GM21717 (cell line): ENCODE results near the gene ARL4D.
"Not testable (repeated sequence)": the region's sequence is repeated elsewhere in the genome, so short reads cannot be mapped to it uniquely, and the experiment has no call there.

Experiments used
- ATAC-seq: cut with Tn5 transposase; IDR thresholded peaks from one replicate; pipeline ENCODE4 v1.9.1; 2021; ENCODE audit warnings: mild to moderate bottlenecking, moderate library complexity; ENCODE audit not compliant: unreplicated experiment

Gene ARL4D, protein sequence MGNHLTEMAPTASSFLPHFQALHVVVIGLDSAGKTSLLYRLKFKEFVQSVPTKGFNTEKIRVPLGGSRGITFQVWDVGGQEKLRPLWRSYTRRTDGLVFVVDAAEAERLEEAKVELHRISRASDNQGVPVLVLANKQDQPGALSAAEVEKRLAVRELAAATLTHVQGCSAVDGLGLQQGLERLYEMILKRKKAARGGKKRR

DNA sequence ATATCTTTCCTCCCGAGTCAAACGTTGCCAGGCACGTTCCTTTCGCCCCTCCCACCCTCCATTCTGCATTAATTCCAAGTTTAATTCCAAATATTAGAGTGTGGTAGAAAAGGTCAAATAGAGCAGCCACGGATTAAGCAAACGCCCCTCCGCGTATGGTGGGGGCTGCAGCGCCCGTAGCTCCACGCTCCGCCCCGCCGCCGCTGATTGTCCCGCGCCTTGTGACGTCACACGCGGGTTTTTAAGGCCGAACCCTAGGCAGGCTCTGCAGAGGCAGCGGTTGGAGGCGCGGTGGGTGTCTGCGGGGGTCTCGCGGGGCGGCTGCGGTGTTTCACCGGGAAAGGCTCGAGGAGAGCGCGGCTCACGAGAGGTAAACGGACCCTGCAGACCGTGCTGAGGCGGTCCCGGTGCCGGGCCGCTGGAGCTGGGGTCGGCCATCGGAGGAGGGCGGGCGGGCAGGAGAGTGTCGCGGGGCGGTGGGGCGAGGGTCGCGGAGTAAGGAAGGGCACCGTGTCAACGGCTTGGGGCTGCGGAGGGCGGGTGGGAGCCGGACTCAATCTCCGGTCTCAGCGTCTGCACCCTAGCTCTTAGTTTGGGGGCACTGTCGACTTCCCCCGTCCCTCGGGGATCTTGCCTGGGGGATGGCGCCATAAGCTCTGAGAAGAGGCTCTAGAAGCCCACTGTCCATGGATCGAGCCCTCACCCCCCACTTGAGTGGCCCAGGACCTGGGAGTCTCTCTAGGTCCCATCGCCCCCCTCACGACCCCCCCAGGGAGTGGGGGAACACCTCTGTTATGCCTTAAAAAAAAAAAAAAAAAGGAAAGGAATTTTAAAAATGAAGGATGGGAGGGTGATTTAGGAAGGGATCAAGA, at the start of gene ARL4D:
TSS of gene ARL4D (plus strand) at position 270 of the 872 bp plus-strand sequence. CDS start 740 bp downstream, outside the sequence.
- ATAC-seq, result peak; percentile 60

DNA sequence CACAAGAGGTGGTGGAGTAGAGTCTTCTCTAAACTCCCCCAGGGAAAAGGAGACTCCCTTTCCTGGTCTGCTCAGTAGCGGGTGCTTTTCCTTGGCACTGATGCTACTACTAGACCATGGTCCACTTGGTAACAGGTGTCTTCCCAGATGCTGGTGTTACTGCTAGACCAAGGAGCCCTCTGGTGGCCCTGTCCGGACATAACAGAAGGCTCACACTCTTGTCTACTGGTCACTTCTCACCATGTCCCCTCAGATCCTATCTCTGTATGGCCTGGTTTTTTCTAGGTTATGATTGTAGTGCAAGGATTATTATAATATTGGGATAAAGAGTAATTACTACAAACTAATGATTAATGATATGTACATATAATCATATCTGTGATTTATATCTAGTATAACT, 49.7 kb upstream of the ARL4D start:
- ATAC-seq, result no peak

DNA sequence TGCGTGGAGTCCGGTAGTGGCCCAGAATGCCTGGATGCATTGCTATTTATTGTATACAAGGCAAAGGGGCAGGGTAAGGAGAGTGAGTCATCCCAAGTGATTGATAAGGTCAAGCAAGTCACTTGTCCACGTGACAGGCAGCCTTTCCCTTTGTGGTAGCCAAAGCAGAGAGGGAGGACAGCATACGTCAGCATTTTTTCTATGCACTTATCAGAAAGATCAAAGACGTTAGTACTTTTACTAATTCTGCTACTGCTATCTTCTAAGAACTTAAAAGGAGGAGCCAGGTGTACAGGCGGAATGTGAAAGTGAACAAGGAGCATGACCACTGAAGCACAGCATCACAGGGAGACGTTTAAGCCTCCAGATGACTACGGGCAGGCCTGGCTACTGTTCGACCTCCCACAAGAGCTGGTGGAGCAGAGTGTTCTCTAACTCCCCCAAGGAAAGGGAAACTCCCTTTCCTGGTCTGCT, 47.9 kb upstream of the ARL4D start:
- no peak for ATAC-seq

DNA sequence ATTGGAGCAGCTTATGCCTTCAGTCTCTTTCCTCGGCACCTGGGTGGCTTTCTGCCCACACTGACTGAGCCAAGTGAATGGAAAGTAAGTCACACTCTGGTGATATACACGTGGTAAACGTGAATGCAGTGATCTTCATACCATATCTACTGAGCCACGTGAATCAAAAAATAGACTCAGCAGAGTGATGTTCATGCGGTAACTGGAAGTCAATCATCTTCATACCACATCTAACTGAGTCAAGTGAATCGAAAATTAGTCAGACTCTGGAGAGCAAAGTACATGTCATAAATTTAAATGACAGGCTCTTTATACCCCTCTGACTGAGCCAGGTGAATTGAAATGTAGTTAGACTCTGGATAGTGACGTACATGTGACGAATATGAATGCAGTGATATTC, 47.1 kb upstream of the ARL4D start:
- no peak for ATAC-seq

DNA sequence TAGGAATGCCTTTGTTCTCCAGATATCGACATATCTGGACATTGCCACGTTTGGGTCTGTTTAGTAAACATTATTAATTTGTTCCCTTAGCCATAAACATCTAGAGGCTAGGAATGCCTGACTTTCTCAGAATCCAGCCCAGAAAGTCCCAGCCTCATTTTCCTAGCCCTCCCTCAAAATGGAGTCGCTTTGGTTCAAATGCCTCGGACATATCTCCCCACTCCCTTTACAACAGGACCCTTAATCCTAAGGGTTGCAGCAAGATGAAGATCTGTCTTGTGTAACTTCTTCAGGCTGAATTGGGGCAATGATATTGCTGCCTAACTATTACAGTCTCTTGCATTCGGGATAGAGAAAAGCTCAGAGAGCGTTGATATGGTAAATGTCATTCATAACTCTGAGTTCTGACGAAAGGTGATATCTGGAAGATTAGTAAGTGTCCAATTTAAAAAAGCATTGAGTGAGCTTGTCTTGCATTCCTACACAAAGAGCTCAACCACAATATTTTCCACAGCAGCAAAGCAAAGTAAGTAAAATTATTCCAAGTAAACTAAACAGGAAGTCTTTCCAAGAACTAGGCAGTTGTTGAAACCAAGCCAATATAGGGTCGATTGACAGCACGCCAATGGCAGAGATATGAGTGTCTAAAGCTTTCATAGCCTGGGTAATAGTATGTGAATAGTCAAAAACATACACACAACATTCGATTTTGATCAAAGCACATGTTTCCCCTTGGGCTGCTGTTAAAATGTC, 46.0 kb upstream of the ARL4D start:
- ATAC-seq, result no peak

DNA sequence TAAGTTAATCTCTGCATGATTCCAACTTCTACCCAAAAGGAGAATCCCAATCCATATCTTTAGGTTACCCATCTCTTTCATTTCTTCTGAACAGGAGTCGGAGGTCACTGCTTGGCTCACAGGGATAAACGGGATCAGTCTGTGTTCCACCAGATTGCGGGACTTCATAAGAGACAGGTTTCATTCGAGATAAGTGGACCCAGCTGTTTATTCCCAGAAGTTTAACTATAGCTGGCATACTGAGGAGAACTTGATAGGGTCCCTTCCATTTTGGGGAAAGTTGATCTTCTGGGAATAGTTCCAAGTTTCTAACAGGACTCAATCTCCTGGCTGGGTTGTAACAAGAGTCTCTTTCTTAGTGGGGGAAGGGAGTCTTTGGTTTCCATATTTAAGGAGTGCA, 45.4 kb upstream of the ARL4D start:
- ATAC-seq, result no peak

DNA sequence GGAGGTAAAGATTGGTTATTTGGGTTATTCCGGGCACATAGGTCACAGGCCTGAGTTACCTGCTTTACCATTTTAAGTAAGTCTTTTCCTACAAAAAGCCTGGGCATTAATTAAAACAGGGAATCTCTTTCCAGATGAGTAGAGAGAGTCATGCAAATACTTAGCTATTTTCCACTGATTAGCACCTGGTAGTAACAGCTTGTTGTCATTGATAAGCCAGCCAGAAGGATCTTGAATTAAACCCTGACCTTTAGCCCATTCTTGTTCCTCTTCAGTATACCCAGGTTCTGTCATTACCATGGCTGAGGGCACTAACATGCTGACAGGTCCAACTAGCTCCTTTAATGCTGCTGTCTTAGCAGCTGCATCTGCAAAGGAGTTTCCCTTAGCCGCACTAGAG, 44.4 kb upstream of the ARL4D start:
- ATAC-seq, result no peak

DNA sequence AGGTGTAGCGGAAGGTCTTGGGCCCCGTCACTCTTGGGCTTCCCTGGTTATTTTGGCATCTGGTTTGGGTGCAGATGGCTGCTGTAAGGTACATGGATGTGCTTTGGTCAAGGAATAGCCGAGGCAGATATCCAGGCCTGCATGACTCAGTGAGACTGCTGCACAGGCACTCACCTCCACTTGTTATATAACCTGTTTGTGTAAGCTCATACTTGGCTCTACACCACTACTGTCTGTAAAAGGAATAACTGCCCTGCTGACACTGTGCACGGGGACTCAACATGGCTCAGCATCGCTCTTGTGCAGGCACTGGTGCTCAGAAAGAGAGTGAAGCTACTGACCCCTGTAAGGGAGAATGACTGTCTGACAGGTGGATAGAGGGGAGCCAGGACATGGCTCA, 42.3 kb upstream of the ARL4D start:
- ATAC-seq, result no peak

DNA sequence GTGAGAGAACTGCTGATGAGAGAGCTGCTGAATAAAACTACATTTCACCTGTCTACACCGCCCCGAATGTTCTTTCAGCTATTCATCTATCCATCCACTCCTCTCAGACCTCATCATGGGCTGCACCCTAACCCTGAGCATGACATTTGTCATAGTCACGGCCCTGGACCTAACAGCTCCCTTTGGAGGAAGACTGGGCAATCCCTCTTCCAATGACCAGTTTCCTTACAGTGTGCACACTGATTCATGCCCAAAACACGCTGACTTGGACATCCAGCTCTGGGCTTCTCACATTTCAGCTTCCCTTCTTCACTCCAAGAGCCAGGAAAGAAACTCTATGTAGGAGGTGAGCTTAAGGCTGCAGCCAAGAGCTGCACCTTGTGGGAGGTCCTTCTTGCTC, 41.8 kb upstream of the ARL4D start:
- no peak for ATAC-seq

DNA sequence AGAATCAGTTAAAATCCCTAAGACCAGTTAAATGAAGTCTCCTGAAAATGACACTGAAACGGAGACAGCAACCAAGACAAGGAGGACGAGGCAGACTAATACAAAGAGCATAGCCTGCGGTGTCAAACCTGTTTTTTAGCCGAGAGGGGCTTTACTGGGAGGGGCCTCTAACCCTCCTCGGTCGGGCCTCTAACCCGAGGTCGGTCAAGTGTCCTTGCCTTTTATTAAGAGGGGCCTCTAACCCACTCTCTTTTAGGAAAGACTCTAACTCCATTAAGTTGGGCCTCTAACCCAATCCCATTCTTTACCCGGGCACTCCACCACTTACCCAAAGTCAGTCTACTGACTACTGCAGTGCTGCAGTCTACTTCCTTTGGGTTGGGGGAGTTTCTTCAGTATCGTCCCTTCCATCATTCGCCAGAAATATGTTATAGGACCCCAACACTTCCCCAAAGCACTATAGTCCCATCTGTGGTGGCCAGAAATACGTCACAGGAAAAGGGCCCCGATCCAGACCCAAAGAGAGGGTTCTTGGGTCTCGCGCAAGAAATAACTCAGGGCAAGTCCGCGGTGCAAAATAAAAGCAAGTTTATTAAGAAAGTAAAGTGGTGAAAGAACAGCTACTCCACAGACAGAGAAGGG, 39.2 kb upstream of the ARL4D start:
- ATAC-seq, result no peak

DNA sequence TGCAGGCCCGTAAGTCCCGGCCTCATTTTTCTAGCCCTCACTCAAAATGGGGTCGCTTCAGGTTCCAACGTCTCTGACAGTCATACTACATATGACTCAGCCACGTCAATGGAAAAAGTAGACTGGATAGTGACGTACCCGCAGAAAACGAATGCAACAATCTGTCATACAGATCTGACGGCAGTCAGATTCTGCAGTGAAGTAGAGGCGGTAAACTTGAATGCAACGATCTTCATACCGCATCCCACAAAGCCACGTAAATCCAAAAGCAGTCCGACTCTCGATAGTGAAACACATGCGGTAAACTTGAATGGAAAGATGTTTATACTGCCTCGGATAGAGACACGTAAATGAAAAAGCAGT, 38.4 kb upstream of the ARL4D start:
- ATAC-seq, result peak; percentile 13

DNA sequence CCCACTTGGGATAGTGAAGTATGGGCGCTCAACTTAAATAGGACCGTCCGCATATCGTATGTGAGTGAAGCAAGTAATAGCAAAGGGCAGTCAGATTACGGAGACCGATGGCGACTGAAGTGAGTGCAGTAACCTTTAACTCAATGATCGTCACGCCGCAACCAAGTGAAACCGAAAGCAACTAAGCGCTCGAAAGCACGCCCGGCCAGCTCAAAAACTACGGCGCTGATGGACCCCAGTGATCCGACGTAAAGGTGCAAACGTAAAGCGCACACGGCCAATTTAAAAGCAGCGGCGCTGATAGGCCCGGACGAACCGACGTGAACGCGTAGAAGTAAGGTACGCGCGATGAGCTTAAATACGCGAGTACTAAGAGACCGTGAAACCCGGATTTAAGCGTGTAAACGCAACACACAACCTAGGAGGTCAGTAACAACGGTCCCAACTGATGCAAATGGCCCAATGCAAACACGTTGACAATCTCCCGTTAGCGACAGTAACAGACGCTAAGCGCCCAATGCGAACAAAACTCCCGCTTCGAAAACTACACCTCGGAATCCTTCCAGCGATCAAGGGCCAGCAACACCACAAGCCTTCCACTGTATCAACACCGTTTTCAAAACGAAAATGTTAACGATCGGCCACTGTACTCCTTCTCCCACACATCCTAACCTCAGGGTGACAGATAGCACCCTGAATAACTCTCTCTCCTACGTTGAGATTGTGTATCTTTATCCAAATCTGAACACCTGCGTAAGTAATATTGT, 37.9 kb upstream of the ARL4D start:
- ATAC-seq, result peak; percentile 57

DNA sequence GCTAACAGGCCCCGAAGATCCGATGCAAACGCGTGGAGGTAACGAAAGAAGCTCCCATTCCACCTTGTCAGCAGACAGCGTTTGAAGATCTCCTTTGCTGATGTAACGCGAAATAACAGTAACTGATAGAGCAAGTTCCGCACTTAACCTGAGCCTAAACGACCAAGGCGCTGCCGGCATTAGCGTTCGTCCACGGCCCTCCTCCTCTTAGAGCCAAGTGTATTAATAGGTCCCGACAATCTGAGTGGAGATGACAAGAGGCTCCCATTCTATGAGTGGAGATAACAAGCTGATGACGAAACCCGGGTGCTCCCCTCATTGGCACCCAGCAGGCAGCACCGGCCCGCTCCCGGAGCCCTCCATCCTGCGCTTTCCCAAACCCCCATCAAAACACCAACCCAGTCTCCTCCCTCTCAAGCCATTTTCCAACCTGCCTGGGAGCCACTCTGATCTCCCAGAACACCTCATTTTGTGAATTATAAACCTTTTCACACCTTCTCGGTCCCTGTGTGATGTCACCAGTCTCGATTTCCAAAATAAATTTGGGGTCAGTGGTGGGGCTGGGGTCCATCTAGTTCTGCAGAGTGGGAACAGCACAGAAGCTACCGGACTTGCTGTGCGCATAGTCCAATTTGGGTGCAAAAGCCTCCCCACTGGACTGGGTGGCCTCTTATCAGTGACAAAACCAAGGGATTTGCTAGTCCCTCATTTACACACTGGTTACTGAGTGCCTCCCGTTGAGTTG, 35.4 kb upstream of the ARL4D start:
- no peak for ATAC-seq

DNA sequence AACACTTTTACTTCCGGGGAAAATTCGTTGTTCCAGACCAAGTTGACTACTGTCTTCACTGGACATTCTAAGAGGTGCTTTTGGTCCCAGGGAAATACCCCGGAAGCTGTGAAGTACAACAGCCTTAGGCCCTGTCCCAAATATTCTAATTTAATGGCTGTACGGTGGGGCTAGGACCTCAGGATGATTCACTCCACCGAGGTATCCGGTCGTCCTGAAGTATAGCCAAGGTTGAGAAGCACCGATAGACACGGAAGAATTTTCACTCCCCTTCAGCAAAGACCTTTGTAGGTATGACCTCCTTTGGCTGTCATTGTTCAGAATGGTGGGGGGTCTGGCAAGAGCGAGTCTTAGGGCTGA, 34.9 kb upstream of the ARL4D start:
- ATAC-seq, result no peak

DNA sequence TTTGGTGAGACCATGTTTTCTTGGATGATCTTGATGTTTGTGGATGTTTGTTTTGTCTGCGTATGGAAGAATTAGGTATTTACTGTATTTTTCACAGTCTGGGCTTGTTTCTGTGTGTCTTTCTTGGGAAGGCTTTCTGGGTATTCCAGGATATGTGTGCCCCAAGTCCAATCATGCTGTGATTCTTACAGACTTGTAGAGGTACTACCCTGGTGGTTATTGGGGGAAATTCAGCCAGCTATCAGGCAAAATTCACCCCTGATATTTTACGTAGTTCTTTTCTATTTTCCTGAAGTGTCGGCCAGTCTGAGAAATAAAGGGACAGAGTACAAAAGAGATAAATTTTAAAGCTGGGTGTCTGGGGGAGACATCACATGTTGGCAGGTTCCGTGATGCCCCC, 33.4 kb upstream of the ARL4D start:
- ATAC-seq, result no peak

DNA sequence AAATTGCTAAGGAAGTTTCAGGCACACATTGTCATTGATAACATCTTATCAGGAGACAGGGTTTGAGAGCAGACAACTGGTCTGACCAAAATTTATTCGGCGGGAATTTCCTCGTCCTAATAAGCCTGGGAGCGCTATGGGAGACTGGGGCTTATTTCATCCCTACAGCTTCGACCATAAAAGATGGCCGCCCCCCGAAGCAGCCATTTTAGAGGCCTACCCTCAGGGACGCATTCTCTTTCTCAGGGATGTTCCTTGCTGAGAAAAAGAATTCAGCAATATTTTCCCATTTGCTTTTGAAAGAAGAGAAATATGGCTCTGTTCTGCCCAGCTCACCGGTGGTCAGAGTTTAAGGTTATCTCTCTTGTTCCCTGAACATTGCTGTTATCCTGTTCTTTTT, 32.9 kb upstream of the ARL4D start:
- not testable (repeated sequence) for ATAC-seq

DNA sequence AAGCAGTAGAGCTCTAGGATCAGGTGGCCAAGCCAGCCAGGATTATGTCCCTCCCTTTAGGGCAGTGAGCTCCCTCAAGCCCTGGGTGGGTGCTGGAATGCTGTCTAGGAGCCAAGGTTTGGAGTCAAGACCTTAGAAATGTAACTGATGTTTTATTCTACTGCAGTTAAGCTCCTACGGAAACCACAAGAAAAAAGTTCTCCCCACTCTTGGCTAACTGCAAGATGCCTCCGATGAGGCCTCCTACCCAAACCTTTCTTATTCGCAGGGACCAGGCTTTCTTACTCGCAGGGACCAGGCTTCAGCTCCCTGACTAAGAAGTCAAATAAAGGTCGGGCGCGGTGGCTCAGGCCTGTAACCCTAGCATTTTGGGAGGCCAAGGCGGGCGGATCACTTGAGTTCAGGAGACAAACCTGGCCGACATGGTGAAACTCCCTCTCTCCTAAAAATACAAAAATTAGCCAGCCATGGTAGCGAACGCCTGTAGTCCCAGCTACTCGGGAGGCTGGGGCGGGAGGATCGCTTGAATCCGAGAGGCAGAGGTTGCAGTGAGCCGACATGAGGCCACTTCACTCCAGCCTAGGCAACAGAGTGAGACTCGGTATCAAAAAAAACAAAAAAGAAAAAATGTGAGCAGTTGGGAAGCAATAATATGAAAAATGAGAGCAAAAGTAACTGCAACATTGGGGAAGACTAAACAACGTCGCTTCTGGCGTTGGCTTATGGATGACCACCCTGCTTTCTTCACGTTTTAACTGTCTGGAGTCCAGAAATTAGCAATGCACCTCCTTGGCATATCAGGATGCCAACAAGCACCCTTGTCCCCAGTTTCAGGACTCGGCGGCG, 31.7 kb upstream of the ARL4D start:
- ATAC-seq, result no peak

DNA sequence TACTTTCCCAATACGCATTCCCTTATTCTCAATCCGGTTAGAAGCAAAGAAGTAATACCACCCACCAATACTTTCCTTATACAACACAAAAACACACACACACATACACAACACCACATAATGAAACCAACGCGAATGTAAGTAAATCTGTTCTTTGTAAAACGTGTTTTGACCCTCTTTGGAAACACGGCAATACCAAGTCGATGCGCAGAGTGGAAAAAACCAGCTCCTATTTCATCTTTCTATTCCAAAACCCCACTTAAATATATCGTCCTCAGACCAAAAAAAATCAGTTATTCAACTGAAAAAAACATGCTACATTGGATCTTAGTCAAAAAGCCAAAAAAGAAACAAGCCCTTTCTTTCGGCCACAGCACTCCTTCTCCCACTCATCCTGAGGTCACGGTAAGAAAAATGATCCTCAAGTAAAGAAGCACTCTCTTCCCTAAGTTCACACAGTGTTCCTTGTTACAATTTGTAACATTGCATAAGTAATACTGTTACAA, 31.0 kb upstream of the ARL4D start:
- ATAC-seq, result peak; percentile 23
